GM12875 (cell line): ENCODE measurements around the gene PLCH2.

Source experiments
- H3K4me3 ChIP-seq: one replicate; pipeline ENCODE4 v1.5.1; 2011; ENCODE audit warnings: low read depth, low read length, control low read depth
- CTCF ChIP-seq: IDR thresholded peaks from 2 replicates; pipeline ENCODE4 v1.5.1; 2011; ENCODE audit warnings: low read depth, mild to moderate bottlenecking, control low read depth, inconsistent platforms, low read length, moderate library complexity, borderline replicate concordance; ENCODE audit not compliant: insufficient read depth

PLCH2 gene

GRCh38 chr1:2468540-2468939 lies 7.5 kb upstream of the PLCH2 start:
- TF ChIP-seq CTCF, result no peak
- H3K4me3 ChIP-seq, result no peak overlapping the region

- TF ChIP-seq CTCF, result no peak
- H3K4me3 ChIP-seq, result no peak overlapping the region
Observed at GRCh38 chr1:2469103-2469940, 6.8 kb upstream of the PLCH2 start.

- H3K4me3 ChIP-seq, result no peak overlapping the region
- TF ChIP-seq CTCF, result no peak
Observed at GRCh38 chr1:2470290-2471158, 5.6 kb upstream of the PLCH2 start.

- no peak overlapping the region for H3K4me3 ChIP-seq
- TF ChIP-seq CTCF, result no peak
Observed at GRCh38 chr1:2471159-2471471, 5.0 kb upstream of the PLCH2 start.

GRCh38 chr1:2471587-2472001 lies 4.5 kb upstream of the PLCH2 start:
- no peak for TF ChIP-seq CTCF
- H3K4me3 ChIP-seq, result no peak overlapping the region

- no peak for TF ChIP-seq CTCF
- no peak overlapping the region for H3K4me3 ChIP-seq
Observed at GRCh38 chr1:2472109-2472508, 4.0 kb upstream of the PLCH2 start.
